H1 (cell line): ENCODE results near the gene FBXW5. TPM values are rescaled to one million over a fixed set of nuclear protein-coding genes. Genes with fewer than 3 reads are reported as not detected.

Experiments used
- CHD2 ChIP-seq: IDR thresholded peaks from 2 replicates; pipeline ENCODE4 v1.6.1; 2012; ENCODE audit warnings: low read length, improper control_type of control experiment
- CHD7 ChIP-seq: fragments of 300-600 bp; sonication (generic); IDR thresholded peaks from 2 replicates; pipeline ENCODE4 v1.7.1; 2012; ENCODE audit warnings: low read length, moderate library complexity, mild to moderate bottlenecking, inconsistent platforms; ENCODE audit not compliant: insufficient replicate concordance
- CTCF ChIP-seq, 3 experiments: IDR thresholded peaks; 1 replicate in 2 of 3; 2 replicates in 1 of 3; pipeline versions ENCODE4 v1.5.1 to v1.6.1; 2011; ENCODE audit warnings: low read length in 3 of 3, mild to moderate bottlenecking in 3 of 3, inconsistent platforms in 2 of 3, low read depth in 1 of 3, moderate library complexity in 1 of 3; ENCODE audit not compliant: insufficient read depth in 1 of 3; ENCODE audit errors: control extremely low read depth in 1 of 3
- JUN ChIP-seq: IDR thresholded peaks from 2 replicates; pipeline ENCODE4 v1.6.1; 2011; ENCODE audit warnings: low read depth, mild to moderate bottlenecking, improper control_type of control experiment, low read length
- KDM1A ChIP-seq: fragments of 200-600, 300-600 bp; sonication (generic); IDR thresholded peaks from 2 replicates; pipeline ENCODE4 v1.7.1; 2016; ENCODE audit warnings: mild to moderate bottlenecking, low read length, borderline replicate concordance
- SAP30 ChIP-seq: fragments of 300-600 bp; sonication (generic); IDR thresholded peaks from 2 replicates; pipeline ENCODE4 v1.7.1; 2012; ENCODE audit warnings: low read length, moderate library complexity, mild to moderate bottlenecking, inconsistent platforms; ENCODE audit not compliant: insufficient read depth, insufficient replicate concordance
- TBP ChIP-seq: IDR thresholded peaks from 2 replicates; pipeline ENCODE4 v1.6.1; 2011; ENCODE audit warnings: low read depth, low read length, improper control_type of control experiment
- polyA plus RNA-seq, 7 experiments: library from polyadenylated mRNA; depleted of rRNA in 3 of 7; stranded (reverse) in 5 of 7; unstranded in 2 of 7; fragments of >200 nt in 5 of 7; fragments of 200-250 nt in 2 of 7; gene quantifications; 1 replicate in 5 of 7; 2 replicates in 1 of 7; 4 replicates in 1 of 7; pipeline versions ENCODE4 v1.2.1 to v1.2.3, GENCODE V29; 2011 to 2013; ENCODE audit warnings: missing spikeins in 2 of 7, mixed read lengths in 2 of 7
- total RNA-seq: library from RNA; stranded (reverse); fragmentation: NEBNext Ultra II Directional; extraction: Animal tissue kit (Norgen Biotek cat#: 25700); gene quantifications from 2 replicates; pipeline ENCODE4 v1.2.1, GENCODE V29; 2021

Gene FBXW5
- total and polyA plus RNA-seq, 2 of the 8 experiments (the other 6 are each of a cell fraction or from before 2014, with no cell fraction given) = 49.0 to 71.0 TPM

- TF ChIP-seq JUN (no peak), TBP (no peak), SAP30 (no peak), CHD2 (no peak), KDM1A (no peak), CTCF (IDR thresholded peaks at IDR 0.05; ENCODE audit: control extremely low read depth in 1 of 3, insufficient read depth in 1 of 3, low read depth in 1 of 3, low read length in 3 of 3) (no peak), CHD7 (no peak)
Observed at GRCh38 chr9:136941231-136942111, 3.1 kb downstream of the FBXW5 start (continued).
